ENCODE results near the gene CERT1. TPM values are rescaled to one million over a fixed set of nuclear protein-coding genes. Genes with fewer than 3 reads are reported as not detected.

CERT1 gene
- total and polyA plus RNA-seq, 9 of the 15 experiments (the other 6 are each of a cell fraction or from before 2014, with no cell fraction given) = 3.4 to 24.7 (median 9.8) TPM

DNA sequence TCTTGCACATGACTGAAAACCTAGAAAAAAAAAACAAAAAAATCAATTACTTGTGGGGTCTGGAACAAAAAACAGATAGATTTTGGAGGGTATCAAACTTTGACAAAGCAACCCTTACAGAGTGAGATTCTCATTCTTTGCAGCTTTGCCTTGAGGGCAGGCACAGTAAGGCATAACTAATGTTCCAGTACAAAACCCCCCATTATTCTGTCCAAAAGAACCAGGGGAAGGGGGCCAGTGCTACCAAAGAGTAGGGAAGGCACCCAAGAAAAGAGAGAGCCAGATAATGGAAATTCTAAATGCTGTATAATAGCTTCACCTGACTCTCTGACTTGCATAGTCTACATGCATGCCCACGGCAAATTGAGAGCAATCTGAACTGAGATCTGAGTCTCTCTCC, 13.2 kb upstream of the CERT1 start (continued):
- TF ChIP-seq TAF7 (tag; IDR thresholded peaks at IDR 0.05) = no peak
- TF ChIP-seq RBM39 (optimal IDR thresholded peaks at IDR 0.05; ENCODE audit: low read depth, low read length) = no peak
- TF ChIP-seq, protein P1, sequence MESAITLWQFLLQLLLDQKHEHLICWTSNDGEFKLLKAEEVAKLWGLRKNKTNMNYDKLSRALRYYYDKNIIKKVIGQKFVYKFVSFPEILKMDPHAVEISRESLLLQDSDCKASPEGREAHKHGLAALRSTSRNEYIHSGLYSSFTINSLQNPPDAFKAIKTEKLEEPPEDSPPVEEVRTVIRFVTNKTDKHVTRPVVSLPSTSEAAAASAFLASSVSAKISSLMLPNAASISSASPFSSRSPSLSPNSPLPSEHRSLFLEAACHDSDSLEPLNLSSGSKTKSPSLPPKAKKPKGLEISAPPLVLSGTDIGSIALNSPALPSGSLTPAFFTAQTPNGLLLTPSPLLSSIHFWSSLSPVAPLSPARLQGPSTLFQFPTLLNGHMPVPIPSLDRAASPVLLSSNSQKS (CRISPR knock-in tag; IDR thresholded peaks at IDR 0.05) = no peak
- no peak for TF ChIP-seq MXD1 (CRISPR knock-in tag; IDR thresholded peaks at IDR 0.05; ENCODE audit: borderline replicate concordance, poor library complexity, severe bottlenecking)
- no peak for TF ChIP-seq FOSL1 (tag; conservative IDR thresholded peaks at IDR 0.05)
- no peak for TF ChIP-seq ZSCAN32 (CRISPR knock-in tag; IDR thresholded peaks at IDR 0.05)

DNA sequence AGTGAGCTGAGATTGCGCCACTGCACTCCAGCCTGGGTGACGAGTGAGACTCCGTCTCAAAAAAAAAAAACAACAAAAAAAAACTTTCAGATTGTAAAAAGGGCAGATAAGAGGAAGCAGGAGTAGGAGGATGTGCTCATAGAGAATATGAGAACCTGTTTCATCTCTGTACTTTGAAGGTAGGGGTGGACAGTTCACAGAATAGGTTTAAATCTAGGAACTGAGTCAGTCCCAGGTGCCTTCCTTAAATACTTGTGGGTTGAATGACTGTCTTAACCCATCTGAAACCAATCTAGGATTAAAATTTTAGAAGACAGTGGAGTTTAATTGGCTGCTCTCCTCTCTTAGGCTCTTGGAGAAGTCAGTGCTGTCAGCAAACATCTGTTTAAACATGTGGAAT, 12.6 kb upstream of the CERT1 start:
- ChIA-PET POLR2A (interaction anchor here (0.6 kb wide), 2 partner anchors 11 to 1276 kb away, joined by 3 to 4 read pairs; no protein-coding TSS in a partner anchor), CTCF (ENCODE audit: low intra/inter-chr PET ratio) (no interaction called here)
- no peak overlapping the region for H2AFZ ChIP-seq (ENCODE audit: low read depth, low read length)
- intact Hi-C loops (cut with micrococcal nuclease) (no loop called here), in situ Hi-C loops (cut with MboI) (no loop called here)
- H3K9me3 ChIP-seq (replicated peaks; ENCODE audit: control insufficient read depth, insufficient read depth, low read depth, low read length) = peaks cover 14% of the 10 kb centered on the region
- no TSS peak for BruUV-seq (replicated peaks)
- H3K4me1 ChIP-seq (replicated peaks in 1 of 2; ENCODE audit: control insufficient read depth in 2 of 2, insufficient read depth in 2 of 2, low read length in 2 of 2) = no peaks in the 10 kb centered on the region
- no peak overlapping the region for H3K9ac ChIP-seq (ENCODE audit: insufficient read depth in 1 of 2, low read depth in 2 of 2, low read length in 2 of 2)
- ATAC-seq (no peak), DNase-seq (ENCODE audit: extremely low read depth in 1 of 4, low spot score in 3 of 4) (no peak), FAIRE-seq (no peak)
- no peak overlapping the region for H3K4me3 ChIP-seq
- H3K79me2 ChIP-seq (ENCODE audit: control insufficient read depth, insufficient read depth, low read length) = peaks cover 87% of the 10 kb centered on the region
- TF ChIP-seq PHF8 (IDR thresholded peaks at IDR 0.05; ENCODE audit: borderline replicate concordance, low read length) (no peak), ZNF717 (CRISPR knock-in tag; IDR thresholded peaks at IDR 0.05) (no peak), CEBPB (tag; IDR thresholded peaks at IDR 0.05) (peak; percentile 48), POLR2B (IDR thresholded peaks at IDR 0.05; ENCODE audit: low read depth, partially characterized antibody) (no peak), RBM15 (IDR thresholded peaks at IDR 0.05; ENCODE audit: insufficient read depth, low read length) (no peak)
- TF ChIP-seq, protein P2, sequence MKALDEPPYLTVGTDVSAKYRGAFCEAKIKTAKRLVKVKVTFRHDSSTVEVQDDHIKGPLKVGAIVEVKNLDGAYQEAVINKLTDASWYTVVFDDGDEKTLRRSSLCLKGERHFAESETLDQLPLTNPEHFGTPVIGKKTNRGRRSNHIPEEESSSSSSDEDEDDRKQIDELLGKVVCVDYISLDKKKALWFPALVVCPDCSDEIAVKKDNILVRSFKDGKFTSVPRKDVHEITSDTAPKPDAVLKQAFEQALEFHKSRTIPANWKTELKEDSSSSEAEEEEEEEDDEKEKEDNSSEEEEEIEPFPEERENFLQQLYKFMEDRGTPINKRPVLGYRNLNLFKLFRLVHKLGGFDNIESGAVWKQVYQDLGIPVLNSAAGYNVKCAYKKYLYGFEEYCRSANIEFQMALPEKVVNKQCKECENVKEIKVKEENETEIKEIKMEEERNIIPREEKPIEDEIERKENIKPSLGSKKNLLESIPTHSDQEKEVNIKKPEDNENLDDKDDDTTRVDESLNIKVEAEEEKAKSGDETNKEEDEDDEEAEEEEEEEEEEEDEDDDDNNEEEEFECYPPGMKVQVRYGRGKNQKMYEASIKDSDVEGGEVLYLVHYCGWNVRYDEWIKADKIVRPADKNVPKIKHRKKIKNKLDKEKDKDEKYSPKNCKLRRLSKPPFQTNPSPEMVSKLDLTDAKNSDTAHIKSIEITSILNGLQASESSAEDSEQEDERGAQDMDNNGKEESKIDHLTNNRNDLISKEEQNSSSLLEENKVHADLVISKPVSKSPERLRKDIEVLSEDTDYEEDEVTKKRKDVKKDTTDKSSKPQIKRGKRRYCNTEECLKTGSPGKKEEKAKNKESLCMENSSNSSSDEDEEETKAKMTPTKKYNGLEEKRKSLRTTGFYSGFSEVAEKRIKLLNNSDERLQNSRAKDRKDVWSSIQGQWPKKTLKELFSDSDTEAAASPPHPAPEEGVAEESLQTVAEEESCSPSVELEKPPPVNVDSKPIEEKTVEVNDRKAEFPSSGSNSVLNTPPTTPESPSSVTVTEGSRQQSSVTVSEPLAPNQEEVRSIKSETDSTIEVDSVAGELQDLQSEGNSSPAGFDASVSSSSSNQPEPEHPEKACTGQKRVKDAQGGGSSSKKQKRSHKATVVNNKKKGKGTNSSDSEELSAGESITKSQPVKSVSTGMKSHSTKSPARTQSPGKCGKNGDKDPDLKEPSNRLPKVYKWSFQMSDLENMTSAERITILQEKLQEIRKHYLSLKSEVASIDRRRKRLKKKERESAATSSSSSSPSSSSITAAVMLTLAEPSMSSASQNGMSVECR (CRISPR knock-in tag; IDR thresholded peaks at IDR 0.05) = no peak
- TF ChIP-seq, protein P3, sequence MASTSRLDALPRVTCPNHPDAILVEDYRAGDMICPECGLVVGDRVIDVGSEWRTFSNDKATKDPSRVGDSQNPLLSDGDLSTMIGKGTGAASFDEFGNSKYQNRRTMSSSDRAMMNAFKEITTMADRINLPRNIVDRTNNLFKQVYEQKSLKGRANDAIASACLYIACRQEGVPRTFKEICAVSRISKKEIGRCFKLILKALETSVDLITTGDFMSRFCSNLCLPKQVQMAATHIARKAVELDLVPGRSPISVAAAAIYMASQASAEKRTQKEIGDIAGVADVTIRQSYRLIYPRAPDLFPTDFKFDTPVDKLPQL (IDR thresholded peaks at IDR 0.05; ENCODE audit: extremely low read depth, insufficient read length) = no peak
- H3K27ac ChIP-seq (ENCODE audit: extremely low read depth, low read depth, low read length) = no peak overlapping the region
- H3K4me2 ChIP-seq (ENCODE audit: insufficient read depth, low read length) = no peak overlapping the region
- H3K36me3 ChIP-seq (ENCODE audit: control insufficient read depth, insufficient read depth, low read length) = peaks cover 6% of the 10 kb centered on the region; the same call in 2 of the 3 replicates
- H3K27me3 ChIP-seq (ENCODE audit: control insufficient read depth in 2 of 2, insufficient read depth in 2 of 2, low read length in 2 of 2) = no peaks in the 10 kb centered on the region
- WGBS (ENCODE audit: insufficient coverage, low coverage, missing lambda C conversion rate) = 80% methylated on average over 1 of the region's 3 CpGs
- no peaks in the 10 kb centered on the region for H3K9me1 ChIP-seq (ENCODE audit: control insufficient read depth, insufficient read depth, low read length)
- no peaks in the 10 kb centered on the region for H4K20me1 ChIP-seq (replicated peaks; ENCODE audit: control insufficient read depth, insufficient read depth, low read length)
